Upper lobe of left lung (tissue), 6 donors: ENCODE results near the gene ARHGAP12. TPM values are rescaled to one million over a fixed set of nuclear protein-coding genes. Genes with fewer than 3 reads are reported as not detected.

Experiments used
- ATAC-seq, 2 donors: fragments of 200-7000 bp; cut with Tn5 transposase; one replicate each; pipeline ENCODE4 v1.9.1; 2022; ENCODE audit warnings: mild to moderate bottlenecking in 2 of 2, moderate library complexity in 2 of 2; ENCODE audit not compliant: low FRiP score in 2 of 2
- DNase-seq, 2 donors: peaks; one replicate each; pipeline ENCODE4 v3.0.0-alpha.2; 2019 to 2020
- H3K27ac ChIP-seq, 4 donors: fragments of 200-600 bp; sonication (generic); one replicate each; pipeline ENCODE4 v1.5.1; 2016 to 2019
- H3K27me3 ChIP-seq, 4 donors: fragments of 200-600 bp; sonication (generic); one replicate each; pipeline ENCODE4 v1.5.1; 2017 to 2019
- H3K36me3 ChIP-seq, 4 donors: fragments of 200-600 bp; sonication (generic); one replicate each; pipeline ENCODE4 v1.5.1; 2016 to 2019
- H3K4me1 ChIP-seq, 4 donors: fragments of 200-600 bp; sonication (generic); one replicate each; pipeline ENCODE4 v1.5.1; 2018 to 2019
- H3K4me3 ChIP-seq, 4 donors: fragments of 200-600 bp; sonication (generic); one replicate each; pipeline ENCODE4 v1.5.1; 2017 to 2019; ENCODE audit warnings: mild to moderate bottlenecking in 2 of 4, moderate library complexity in 1 of 4
- H3K9me3 ChIP-seq, 4 donors: fragments of 200-600 bp; sonication (generic); one replicate each; pipeline ENCODE4 v1.5.1; 2018 to 2019
- EP300 ChIP-seq, 4 donors: sonication (generic); formaldehyde crosslinking; IDR thresholded peaks; one replicate each; pipeline ENCODE4 v1.5.1; 2017; ENCODE audit warnings: antibody characterized with exemption in 4 of 4, control low read depth in 2 of 4
- POLR2A ChIP-seq, 4 donors: fragments of 450-650 bp; IDR thresholded peaks; one replicate each; pipeline ENCODE4 v1.5.1; 2016 to 2017; ENCODE audit warnings: antibody characterized with exemption in 4 of 4, mild to moderate bottlenecking in 2 of 4
- POLR2AphosphoS5 ChIP-seq, 2 donors: sonication (generic); formaldehyde crosslinking; IDR thresholded peaks; one replicate each; pipeline ENCODE4 v1.5.1; 2017; ENCODE audit warnings: antibody characterized with exemption in 2 of 2
- WGBS, 2 donors: methylation state at CpG; one replicate each; pipeline ENCODE4 v1.1.5; 2017 to 2018; 5-methylcytosine and 5-hydroxymethylcytosine counted together
- total RNA-seq, 6 donors: library from RNA; depleted of rRNA in 4 of 6; stranded (reverse); fragments of >200 nt in 4 of 6; gene quantifications; one replicate each; pipeline versions ENCODE4 v1.1.0 to v1.2.1, GENCODE V29; 2016 to 2021
- TF ChIP-seq, protein P1 (sequence below), 6 experiments: fragments of 450-650 bp in 4 of 6; fragments of 200-600 bp in 2 of 6; sonication (generic) in 2 of 6; IDR thresholded peaks; one replicate each; pipeline ENCODE4 v1.5.1; 2016 to 2019; ENCODE audit warnings: antibody characterized with exemption in 6 of 6
- donor health status: DM: no; HTN: no; CAD: no; lungs with moderate emphysema.
- donor health status: DM: no; HTN: yes; CAD: no; lungs with severe emphysema.

Gene ARHGAP12
- total RNA-seq, 6 donors from 2014 or later, result 16.8 to 63.2 (median 29.7) TPM

DNA sequence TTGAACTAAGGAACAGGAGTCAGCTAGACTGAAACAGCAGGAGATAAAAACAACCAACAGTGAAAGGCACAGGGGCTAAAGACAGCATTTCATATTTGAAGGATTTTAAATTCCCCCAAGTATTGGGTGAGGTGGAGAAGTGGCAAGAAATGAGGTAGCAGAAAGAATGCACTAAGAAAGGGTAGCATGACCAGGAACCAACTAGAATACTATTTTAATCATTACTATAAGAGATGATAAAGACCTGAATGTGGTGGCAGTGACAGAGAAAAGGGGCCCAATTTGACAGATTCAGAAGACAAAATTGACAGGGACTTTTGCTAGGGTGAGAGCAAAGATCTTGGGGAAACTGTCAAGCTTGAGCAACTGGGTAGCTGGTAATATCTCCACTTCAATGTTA, 94.9 kb downstream of the ARHGAP12 start:
- Histone ChIP-seq H3K36me3 (peaks cover 0 to 4% (median 0%) of the 10 kb centered on the region in 4 donors), H3K4me3 (no peak overlapping the region), H3K9me3 (no peaks in the 10 kb centered on the region), H3K27me3 (no peaks in the 10 kb centered on the region), H3K27ac (no peak overlapping the region), H3K4me1 (no peaks in the 10 kb centered on the region)
- DNase-seq (no peak), ATAC-seq (no peak)
- TF ChIP-seq, protein P1, sequence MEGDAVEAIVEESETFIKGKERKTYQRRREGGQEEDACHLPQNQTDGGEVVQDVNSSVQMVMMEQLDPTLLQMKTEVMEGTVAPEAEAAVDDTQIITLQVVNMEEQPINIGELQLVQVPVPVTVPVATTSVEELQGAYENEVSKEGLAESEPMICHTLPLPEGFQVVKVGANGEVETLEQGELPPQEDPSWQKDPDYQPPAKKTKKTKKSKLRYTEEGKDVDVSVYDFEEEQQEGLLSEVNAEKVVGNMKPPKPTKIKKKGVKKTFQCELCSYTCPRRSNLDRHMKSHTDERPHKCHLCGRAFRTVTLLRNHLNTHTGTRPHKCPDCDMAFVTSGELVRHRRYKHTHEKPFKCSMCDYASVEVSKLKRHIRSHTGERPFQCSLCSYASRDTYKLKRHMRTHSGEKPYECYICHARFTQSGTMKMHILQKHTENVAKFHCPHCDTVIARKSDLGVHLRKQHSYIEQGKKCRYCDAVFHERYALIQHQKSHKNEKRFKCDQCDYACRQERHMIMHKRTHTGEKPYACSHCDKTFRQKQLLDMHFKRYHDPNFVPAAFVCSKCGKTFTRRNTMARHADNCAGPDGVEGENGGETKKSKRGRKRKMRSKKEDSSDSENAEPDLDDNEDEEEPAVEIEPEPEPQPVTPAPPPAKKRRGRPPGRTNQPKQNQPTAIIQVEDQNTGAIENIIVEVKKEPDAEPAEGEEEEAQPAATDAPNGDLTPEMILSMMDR (IDR thresholded peaks at IDR 0.05), result no peak
- TF ChIP-seq POLR2A (IDR thresholded peaks at IDR 0.05) (no peak), EP300 (IDR thresholded peaks at IDR 0.05) (no peak), POLR2AphosphoS5 (IDR thresholded peaks at IDR 0.05) (no peak)

DNA sequence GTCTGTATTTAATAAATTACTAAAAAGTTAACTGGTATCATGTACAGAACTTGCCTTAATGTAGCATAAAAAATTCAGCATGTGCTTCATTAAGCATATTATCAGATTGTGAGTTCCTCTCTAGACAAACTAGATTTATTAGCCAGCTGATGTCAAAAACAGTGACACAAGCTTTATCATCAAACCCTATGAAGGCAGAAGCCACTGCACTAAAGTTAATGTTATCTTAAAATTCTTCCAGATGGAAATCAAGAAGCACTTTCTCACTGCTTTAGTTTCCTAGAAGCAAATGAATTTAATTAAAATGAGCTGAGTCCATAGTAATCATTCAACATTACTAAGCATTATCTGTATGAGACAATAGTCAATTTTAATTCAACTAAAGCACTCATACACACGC, 96.4 kb downstream of the ARHGAP12 start:
- Histone ChIP-seq H3K27ac (no peak overlapping the region), H3K27me3 (no peaks in the 10 kb centered on the region), H3K4me3 (no peak overlapping the region), H3K4me1 (no peaks in the 10 kb centered on the region), H3K36me3 (no peaks in the 10 kb centered on the region), H3K9me3 (no peaks in the 10 kb centered on the region)
- TF ChIP-seq POLR2AphosphoS5 (IDR thresholded peaks at IDR 0.05), result no peak
- no peak for TF ChIP-seq POLR2A (IDR thresholded peaks at IDR 0.05)
- no peak for TF ChIP-seq EP300 (IDR thresholded peaks at IDR 0.05)
- TF ChIP-seq, protein P1 (IDR thresholded peaks at IDR 0.05), result no peak
- WGBS, 2 donors, result 93 to 94% methylated on average over 1 of the region's 1 CpG
- DNase-seq (no peak), ATAC-seq (no peak)

DNA sequence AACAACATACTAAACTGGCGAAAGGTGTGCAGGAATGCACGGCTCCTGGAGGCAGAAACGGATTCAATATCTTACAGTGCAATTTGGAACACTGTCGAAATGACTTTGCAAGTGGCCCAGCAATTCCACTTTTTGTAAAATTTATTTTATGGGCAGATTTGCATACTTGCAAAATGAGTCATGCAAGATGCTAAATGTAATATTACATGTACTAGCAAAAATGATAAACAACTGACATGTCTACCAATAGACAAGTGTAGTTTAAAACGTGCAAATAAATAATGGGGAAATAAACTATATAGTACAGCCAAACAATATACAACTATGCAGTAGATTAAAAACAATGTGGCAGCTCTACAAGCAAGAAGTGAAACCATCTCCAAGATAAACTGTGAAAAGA, 97.7 kb downstream of the ARHGAP12 start:
- ATAC-seq (no peak), DNase-seq (no peak)
- H3K4me1 ChIP-seq, result no peaks in the 10 kb centered on the region
- 84 to 94% methylated on average over 5 of the region's 5 CpGs for WGBS, 2 donors
- H3K9me3 ChIP-seq, result no peaks in the 10 kb centered on the region
- H3K36me3 ChIP-seq, result peaks cover 0 to 4% (median 0%) of the 10 kb centered on the region in 4 donors
- no peaks in the 10 kb centered on the region for H3K27me3 ChIP-seq
- H3K4me3 ChIP-seq, result no peak overlapping the region
- no peak overlapping the region for H3K27ac ChIP-seq
- TF ChIP-seq, protein P1 (IDR thresholded peaks at IDR 0.05), result no peak
- no peak for TF ChIP-seq POLR2AphosphoS5 (IDR thresholded peaks at IDR 0.05)
- no peak for TF ChIP-seq EP300 (IDR thresholded peaks at IDR 0.05)
- TF ChIP-seq POLR2A (IDR thresholded peaks at IDR 0.05), result no peak

DNA sequence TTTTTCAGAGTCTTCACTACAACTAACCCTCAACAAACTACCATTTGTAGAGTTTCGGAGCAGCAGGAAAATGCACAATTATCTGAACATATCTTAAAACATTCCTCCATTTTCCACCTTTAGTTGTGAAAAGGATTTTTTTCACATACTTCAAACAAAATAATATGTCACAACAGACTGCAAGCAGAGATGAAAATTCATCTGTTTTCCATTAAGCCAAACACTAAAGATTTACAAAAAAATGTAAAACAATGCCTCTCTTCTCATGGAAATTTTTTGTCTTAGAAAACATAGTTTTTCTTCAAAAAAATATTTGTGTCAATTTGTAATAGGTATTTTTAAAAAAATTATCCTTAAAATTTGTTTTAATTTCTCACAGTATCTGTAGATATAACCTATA, 98.9 kb downstream of the ARHGAP12 start:
- WGBS, 2 donors, result 94 to 97% methylated on average over 1 of the region's 1 CpG
- H3K4me1 ChIP-seq, result no peaks in the 10 kb centered on the region
- no peaks in the 10 kb centered on the region for H3K9me3 ChIP-seq
- no peak overlapping the region for H3K27ac ChIP-seq
- no peak for DNase-seq
- no peak for ATAC-seq
- no peak overlapping the region for H3K4me3 ChIP-seq
- H3K36me3 ChIP-seq, result peaks cover 0 to 10% (median 0%) of the 10 kb centered on the region in 4 donors
- TF ChIP-seq EP300 (IDR thresholded peaks at IDR 0.05) (no peak), POLR2A (IDR thresholded peaks at IDR 0.05) (no peak), POLR2AphosphoS5 (IDR thresholded peaks at IDR 0.05) (no peak)
- TF ChIP-seq, protein P1 (IDR thresholded peaks at IDR 0.05), result no peak
- no peaks in the 10 kb centered on the region for H3K27me3 ChIP-seq

DNA sequence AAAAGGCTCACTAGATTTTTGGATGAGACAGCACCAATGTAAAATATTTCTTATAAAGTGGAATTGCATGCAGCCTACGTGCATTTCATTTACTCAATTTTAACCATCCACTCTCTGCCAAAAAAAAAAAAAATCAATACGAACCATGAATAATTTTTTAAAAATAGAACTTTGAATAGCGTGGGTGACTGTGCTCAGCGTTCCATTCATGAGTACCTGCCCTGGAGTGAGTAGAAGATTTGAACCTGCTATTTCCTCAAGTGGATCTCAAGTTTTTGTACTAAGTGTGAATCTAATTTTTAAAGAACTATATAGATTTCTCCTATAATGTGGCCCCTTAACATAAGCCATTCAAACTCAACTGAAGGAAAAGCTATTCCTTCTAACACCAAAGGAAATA, 105.3 kb downstream of the ARHGAP12 start:
- no peak for DNase-seq
- H3K9me3 ChIP-seq, result no peaks in the 10 kb centered on the region
- WGBS, 2 donors, result 90 to 94% methylated on average over 4 of the region's 4 CpGs
- H3K4me1 ChIP-seq, result no peaks in the 10 kb centered on the region
- no peak overlapping the region for H3K4me3 ChIP-seq
- H3K36me3 ChIP-seq, result peaks cover 0 to 13% (median 0%) of the 10 kb centered on the region in 4 donors
- no peaks in the 10 kb centered on the region for H3K27me3 ChIP-seq
- ATAC-seq, result no peak
- H3K27ac ChIP-seq, result no peak overlapping the region
- no peak for TF ChIP-seq POLR2AphosphoS5 (IDR thresholded peaks at IDR 0.05)
- no peak for TF ChIP-seq POLR2A (IDR thresholded peaks at IDR 0.05)
- TF ChIP-seq EP300 (IDR thresholded peaks at IDR 0.05), result no peak
- TF ChIP-seq, protein P1 (IDR thresholded peaks at IDR 0.05), result no peak
